ENCODE measurements around the gene C1orf87.

- TF ChIP-seq POLR2AphosphoS5 (IDR thresholded peaks at IDR 0.05; ENCODE audit: low read depth, low read length) (no peak), TEAD4 (IDR thresholded peaks at IDR 0.05; ENCODE audit: borderline replicate concordance, insufficient read depth) (no peak), EZH2phosphoT487 (IDR thresholded peaks at IDR 0.05; ENCODE audit: borderline replicate concordance, low read depth) (no peak), CHD2 (IDR thresholded peaks at IDR 0.05; ENCODE audit: low read length, partially characterized antibody) (no peak), RXRA (IDR thresholded peaks at IDR 0.05; ENCODE audit: borderline replicate concordance, low read depth) (no peak), GABPA (IDR thresholded peaks at IDR 0.05; ENCODE audit: low read depth) (no peak), USF2 (IDR thresholded peaks at IDR 0.05; ENCODE audit: borderline replicate concordance, low read depth, low read length) (no peak), RAD21 (IDR thresholded peaks at IDR 0.05; ENCODE audit: low read length) (no peak), EP300 (IDR thresholded peaks at IDR 0.05; ENCODE audit: borderline replicate concordance in 1 of 2, low read depth in 1 of 2, low read length in 1 of 2) (no peak), NFIC (IDR thresholded peaks at IDR 0.05; ENCODE audit: borderline replicate concordance) (no peak), NRF1 (IDR thresholded peaks at IDR 0.05; ENCODE audit: low read depth, low read length) (no peak), RFX5 (IDR thresholded peaks at IDR 0.05; ENCODE audit: low read length) (no peak)
- TF ChIP-seq, protein P1, sequence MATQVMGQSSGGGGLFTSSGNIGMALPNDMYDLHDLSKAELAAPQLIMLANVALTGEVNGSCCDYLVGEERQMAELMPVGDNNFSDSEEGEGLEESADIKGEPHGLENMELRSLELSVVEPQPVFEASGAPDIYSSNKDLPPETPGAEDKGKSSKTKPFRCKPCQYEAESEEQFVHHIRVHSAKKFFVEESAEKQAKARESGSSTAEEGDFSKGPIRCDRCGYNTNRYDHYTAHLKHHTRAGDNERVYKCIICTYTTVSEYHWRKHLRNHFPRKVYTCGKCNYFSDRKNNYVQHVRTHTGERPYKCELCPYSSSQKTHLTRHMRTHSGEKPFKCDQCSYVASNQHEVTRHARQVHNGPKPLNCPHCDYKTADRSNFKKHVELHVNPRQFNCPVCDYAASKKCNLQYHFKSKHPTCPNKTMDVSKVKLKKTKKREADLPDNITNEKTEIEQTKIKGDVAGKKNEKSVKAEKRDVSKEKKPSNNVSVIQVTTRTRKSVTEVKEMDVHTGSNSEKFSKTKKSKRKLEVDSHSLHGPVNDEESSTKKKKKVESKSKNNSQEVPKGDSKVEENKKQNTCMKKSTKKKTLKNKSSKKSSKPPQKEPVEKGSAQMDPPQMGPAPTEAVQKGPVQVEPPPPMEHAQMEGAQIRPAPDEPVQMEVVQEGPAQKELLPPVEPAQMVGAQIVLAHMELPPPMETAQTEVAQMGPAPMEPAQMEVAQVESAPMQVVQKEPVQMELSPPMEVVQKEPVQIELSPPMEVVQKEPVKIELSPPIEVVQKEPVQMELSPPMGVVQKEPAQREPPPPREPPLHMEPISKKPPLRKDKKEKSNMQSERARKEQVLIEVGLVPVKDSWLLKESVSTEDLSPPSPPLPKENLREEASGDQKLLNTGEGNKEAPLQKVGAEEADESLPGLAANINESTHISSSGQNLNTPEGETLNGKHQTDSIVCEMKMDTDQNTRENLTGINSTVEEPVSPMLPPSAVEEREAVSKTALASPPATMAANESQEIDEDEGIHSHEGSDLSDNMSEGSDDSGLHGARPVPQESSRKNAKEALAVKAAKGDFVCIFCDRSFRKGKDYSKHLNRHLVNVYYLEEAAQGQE (IDR thresholded peaks at IDR 0.05; ENCODE audit: low read depth, low read length) = no peak
- TF ChIP-seq, protein P2, sequence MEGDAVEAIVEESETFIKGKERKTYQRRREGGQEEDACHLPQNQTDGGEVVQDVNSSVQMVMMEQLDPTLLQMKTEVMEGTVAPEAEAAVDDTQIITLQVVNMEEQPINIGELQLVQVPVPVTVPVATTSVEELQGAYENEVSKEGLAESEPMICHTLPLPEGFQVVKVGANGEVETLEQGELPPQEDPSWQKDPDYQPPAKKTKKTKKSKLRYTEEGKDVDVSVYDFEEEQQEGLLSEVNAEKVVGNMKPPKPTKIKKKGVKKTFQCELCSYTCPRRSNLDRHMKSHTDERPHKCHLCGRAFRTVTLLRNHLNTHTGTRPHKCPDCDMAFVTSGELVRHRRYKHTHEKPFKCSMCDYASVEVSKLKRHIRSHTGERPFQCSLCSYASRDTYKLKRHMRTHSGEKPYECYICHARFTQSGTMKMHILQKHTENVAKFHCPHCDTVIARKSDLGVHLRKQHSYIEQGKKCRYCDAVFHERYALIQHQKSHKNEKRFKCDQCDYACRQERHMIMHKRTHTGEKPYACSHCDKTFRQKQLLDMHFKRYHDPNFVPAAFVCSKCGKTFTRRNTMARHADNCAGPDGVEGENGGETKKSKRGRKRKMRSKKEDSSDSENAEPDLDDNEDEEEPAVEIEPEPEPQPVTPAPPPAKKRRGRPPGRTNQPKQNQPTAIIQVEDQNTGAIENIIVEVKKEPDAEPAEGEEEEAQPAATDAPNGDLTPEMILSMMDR (IDR thresholded peaks at IDR 0.05) = no peak; the same call in 1 of the 2 replicates
Observed at GRCh38 chr1:59977075-59977410, 96.5 kb downstream of the C1orf87 start.

Data from SK-N-SH (cell line).